ENCODE data around the gene C4BPA.

DNA sequence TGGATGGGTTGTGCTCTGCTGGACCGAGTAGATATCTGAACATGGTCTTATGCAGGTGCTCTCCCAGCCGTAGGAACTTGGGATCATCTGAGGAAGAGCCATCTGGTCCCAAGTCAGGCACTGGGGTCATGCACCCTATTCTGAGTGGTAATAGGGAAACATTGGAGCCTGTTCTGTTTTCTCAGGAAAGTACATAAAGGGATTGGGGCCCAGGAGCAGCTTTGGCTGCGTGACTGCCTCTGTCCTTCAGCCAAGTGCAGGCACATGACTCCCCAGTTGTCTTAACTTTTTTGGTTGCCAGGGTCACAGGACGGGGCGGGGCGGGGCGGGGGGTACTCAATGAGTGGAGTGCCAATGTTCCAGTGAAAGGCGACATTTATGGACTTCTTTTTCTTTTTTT lies 39.5 kb upstream of the C4BPA start:
- TF ChIP-seq POLR2A (IDR thresholded peaks at IDR 0.05; ENCODE audit: low read depth, low read length) = no peak
- TF ChIP-seq EZH2 (IDR thresholded peaks at IDR 0.05; ENCODE audit: borderline replicate concordance, control insufficient read depth, low read depth, low read length) = no peak
- TF ChIP-seq, protein P1, sequence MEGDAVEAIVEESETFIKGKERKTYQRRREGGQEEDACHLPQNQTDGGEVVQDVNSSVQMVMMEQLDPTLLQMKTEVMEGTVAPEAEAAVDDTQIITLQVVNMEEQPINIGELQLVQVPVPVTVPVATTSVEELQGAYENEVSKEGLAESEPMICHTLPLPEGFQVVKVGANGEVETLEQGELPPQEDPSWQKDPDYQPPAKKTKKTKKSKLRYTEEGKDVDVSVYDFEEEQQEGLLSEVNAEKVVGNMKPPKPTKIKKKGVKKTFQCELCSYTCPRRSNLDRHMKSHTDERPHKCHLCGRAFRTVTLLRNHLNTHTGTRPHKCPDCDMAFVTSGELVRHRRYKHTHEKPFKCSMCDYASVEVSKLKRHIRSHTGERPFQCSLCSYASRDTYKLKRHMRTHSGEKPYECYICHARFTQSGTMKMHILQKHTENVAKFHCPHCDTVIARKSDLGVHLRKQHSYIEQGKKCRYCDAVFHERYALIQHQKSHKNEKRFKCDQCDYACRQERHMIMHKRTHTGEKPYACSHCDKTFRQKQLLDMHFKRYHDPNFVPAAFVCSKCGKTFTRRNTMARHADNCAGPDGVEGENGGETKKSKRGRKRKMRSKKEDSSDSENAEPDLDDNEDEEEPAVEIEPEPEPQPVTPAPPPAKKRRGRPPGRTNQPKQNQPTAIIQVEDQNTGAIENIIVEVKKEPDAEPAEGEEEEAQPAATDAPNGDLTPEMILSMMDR (IDR thresholded peaks at IDR 0.05 in 2 of 3, conservative IDR thresholded peaks at IDR 0.05 in 1 of 3; ENCODE audit: control insufficient read depth in 2 of 3, extremely low read depth in 1 of 3, insufficient read depth in 1 of 3, low read depth in 3 of 3, low read length in 3 of 3) = no peak
- no peak for TF ChIP-seq CEBPB (IDR thresholded peaks at IDR 0.05; ENCODE audit: borderline replicate concordance in 1 of 2, low read depth in 2 of 2, low read length in 2 of 2)
- TF ChIP-seq SRF (IDR thresholded peaks at IDR 0.05; ENCODE audit: low read depth in 2 of 2, low read length in 2 of 2) = no peak
- no peak for TF ChIP-seq POLR2AphosphoS5 (IDR thresholded peaks at IDR 0.05; ENCODE audit: low read length)
- TF ChIP-seq JUNB (IDR thresholded peaks at IDR 0.05) = no peak
- TF ChIP-seq, protein P2, sequence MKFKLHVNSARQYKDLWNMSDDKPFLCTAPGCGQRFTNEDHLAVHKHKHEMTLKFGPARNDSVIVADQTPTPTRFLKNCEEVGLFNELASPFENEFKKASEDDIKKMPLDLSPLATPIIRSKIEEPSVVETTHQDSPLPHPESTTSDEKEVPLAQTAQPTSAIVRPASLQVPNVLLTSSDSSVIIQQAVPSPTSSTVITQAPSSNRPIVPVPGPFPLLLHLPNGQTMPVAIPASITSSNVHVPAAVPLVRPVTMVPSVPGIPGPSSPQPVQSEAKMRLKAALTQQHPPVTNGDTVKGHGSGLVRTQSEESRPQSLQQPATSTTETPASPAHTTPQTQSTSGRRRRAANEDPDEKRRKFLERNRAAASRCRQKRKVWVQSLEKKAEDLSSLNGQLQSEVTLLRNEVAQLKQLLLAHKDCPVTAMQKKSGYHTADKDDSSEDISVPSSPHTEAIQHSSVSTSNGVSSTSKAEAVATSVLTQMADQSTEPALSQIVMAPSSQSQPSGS (IDR thresholded peaks at IDR 0.05; ENCODE audit: low read length) = no peak
- TF ChIP-seq EP300 (IDR thresholded peaks at IDR 0.05; ENCODE audit: borderline replicate concordance in 1 of 2, control insufficient read depth in 1 of 2, low read depth in 2 of 2, low read length in 2 of 2) = no peak
- TF ChIP-seq SREBF1 (IDR thresholded peaks at IDR 0.05; ENCODE audit: low read length) = no peak
- TF ChIP-seq EGR1 (IDR thresholded peaks at IDR 0.05; ENCODE audit: borderline replicate concordance in 1 of 2, low read depth in 2 of 2, low read length in 2 of 2) = no peak
